ENCODE results near the gene EIF3F. TPM values are rescaled to one million over a fixed set of nuclear protein-coding genes. Genes with fewer than 3 reads are reported as not detected.

Gene EIF3F
- total and polyA plus RNA-seq, 9 of the 15 experiments (the other 6 are each of a cell fraction or from before 2014, with no cell fraction given) = 50.1 to 259 (median 135) TPM

- TF ChIP-seq ZBTB5 (IDR thresholded peaks at IDR 0.05) (no peak), NFE2 (IDR thresholded peaks at IDR 0.05; ENCODE audit: low read depth) (0 out of 2 replicates have a peak, but pooled peaks have one; percentile 8), NR0B1 (IDR thresholded peaks at IDR 0.05; ENCODE audit: partially characterized antibody) (no peak), GTF2A2 (tag; IDR thresholded peaks at IDR 0.05) (0 out of 2 replicates have a peak, but pooled peaks have one; percentile 33), POU5F1 (IDR thresholded peaks at IDR 0.05; ENCODE audit: borderline replicate concordance, low read depth, low read length, partially characterized antibody) (no peak), ZNF133 (CRISPR knock-in tag; IDR thresholded peaks at IDR 0.05) (no peak), SMARCC2 (IDR thresholded peaks at IDR 0.05; ENCODE audit: low read depth) (0 out of 2 replicates have a peak, but pooled peaks have one; percentile 26), PHB2 (IDR thresholded peaks at IDR 0.05; ENCODE audit: low read depth) (no peak), E2F1 (CRISPR knock-in tag; IDR thresholded peaks at IDR 0.05) (peak; percentile 69; the same call in 1 of the 2 replicates), DACH1 (IDR thresholded peaks at IDR 0.05; ENCODE audit: partially characterized antibody) (no peak), BCOR (IDR thresholded peaks at IDR 0.05) (peak; percentile 72; the same call in 1 of the 2 replicates)
- TF ChIP-seq, protein P1, sequence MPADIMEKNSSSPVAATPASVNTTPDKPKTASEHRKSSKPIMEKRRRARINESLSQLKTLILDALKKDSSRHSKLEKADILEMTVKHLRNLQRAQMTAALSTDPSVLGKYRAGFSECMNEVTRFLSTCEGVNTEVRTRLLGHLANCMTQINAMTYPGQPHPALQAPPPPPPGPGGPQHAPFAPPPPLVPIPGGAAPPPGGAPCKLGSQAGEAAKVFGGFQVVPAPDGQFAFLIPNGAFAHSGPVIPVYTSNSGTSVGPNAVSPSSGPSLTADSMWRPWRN (IDR thresholded peaks at IDR 0.05; ENCODE audit: low read depth) = no peak
- TF ChIP-seq, protein P2, sequence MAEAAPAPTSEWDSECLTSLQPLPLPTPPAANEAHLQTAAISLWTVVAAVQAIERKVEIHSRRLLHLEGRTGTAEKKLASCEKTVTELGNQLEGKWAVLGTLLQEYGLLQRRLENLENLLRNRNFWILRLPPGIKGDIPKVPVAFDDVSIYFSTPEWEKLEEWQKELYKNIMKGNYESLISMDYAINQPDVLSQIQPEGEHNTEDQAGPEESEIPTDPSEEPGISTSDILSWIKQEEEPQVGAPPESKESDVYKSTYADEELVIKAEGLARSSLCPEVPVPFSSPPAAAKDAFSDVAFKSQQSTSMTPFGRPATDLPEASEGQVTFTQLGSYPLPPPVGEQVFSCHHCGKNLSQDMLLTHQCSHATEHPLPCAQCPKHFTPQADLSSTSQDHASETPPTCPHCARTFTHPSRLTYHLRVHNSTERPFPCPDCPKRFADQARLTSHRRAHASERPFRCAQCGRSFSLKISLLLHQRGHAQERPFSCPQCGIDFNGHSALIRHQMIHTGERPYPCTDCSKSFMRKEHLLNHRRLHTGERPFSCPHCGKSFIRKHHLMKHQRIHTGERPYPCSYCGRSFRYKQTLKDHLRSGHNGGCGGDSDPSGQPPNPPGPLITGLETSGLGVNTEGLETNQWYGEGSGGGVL (CRISPR knock-in tag; IDR thresholded peaks at IDR 0.05) = no peak
- TF ChIP-seq, protein P3, sequence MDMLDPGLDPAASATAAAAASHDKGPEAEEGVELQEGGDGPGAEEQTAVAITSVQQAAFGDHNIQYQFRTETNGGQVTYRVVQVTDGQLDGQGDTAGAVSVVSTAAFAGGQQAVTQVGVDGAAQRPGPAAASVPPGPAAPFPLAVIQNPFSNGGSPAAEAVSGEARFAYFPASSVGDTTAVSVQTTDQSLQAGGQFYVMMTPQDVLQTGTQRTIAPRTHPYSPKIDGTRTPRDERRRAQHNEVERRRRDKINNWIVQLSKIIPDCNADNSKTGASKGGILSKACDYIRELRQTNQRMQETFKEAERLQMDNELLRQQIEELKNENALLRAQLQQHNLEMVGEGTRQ (CRISPR knock-in tag; IDR thresholded peaks at IDR 0.05) = peak; percentile 97
- TF ChIP-seq, protein P4, sequence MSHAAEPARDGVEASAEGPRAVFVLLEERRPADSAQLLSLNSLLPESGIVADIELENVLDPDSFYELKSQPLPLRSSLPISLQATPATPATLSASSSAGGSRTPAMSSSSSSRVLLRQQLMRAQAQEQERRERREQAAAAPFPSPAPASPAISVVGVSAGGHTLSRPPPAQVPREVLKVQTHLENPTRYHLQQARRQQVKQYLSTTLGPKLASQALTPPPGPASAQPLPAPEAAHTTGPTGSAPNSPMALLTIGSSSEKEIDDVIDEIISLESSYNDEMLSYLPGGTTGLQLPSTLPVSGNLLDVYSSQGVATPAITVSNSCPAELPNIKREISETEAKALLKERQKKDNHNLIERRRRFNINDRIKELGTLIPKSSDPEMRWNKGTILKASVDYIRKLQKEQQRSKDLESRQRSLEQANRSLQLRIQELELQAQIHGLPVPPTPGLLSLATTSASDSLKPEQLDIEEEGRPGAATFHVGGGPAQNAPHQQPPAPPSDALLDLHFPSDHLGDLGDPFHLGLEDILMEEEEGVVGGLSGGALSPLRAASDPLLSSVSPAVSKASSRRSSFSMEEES (CRISPR knock-in tag; IDR thresholded peaks at IDR 0.05) = peak; percentile 75
These were observed at the start of gene EIF3F (continued) for GRCh38 chr11:7986768-7987559.

All from K562 (cell line).